Neuronal stem cell (in vitro differentiated cells): ENCODE measurements around the gene P4HA3. TPM values are rescaled to one million over a fixed set of nuclear protein-coding genes. Genes with fewer than 3 reads are reported as not detected.

Source experiments
- small RNA-seq: library from polyadenylated mRNA; stranded (forward); fragments of <200 nt; extraction: miRNeasy Mini kit (QIAGEN cat#:217004); gene quantifications from one replicate; pipeline ENCODE3, GENCODE V24; 2013; ENCODE audit not compliant: insufficient read depth

P4HA3 gene

Small RNAs within 50 kb of the gene (small RNA-seq; reads per million reads assigned to genes)
- gene RF00409: not detected
